GM12878 (cell line): ENCODE measurements around the gene HOXD10.

Experiments used
- HDGF ChIP-seq: fragments of 450-650 bp; IDR thresholded peaks from 2 replicates; pipeline ENCODE4 v1.6.1; 2016; ENCODE audit warnings: antibody characterized with exemption
- JUNB ChIP-seq: IDR thresholded peaks from 2 replicates; pipeline ENCODE4 v1.6.1; 2016; ENCODE audit warnings: antibody characterized with exemption, mild to moderate bottlenecking
- MYC ChIP-seq: IDR thresholded peaks from 2 replicates; pipeline ENCODE4 v1.6.1; 2011; ENCODE audit warnings: mild to moderate bottlenecking, low read length, moderate library complexity, inconsistent platforms; ENCODE audit not compliant: insufficient read depth, insufficient replicate concordance, insufficient read length, severe bottlenecking
- POLR2AphosphoS5 ChIP-seq: IDR thresholded peaks from 2 replicates; pipeline ENCODE4 v1.6.1; 2011; ENCODE audit warnings: mild to moderate bottlenecking, low read length, inconsistent platforms
- SIN3A ChIP-seq: IDR thresholded peaks from 2 replicates; pipeline ENCODE4 v1.6.1; 2012; ENCODE audit warnings: low read depth, low read length, improper control_type of control experiment
- TARDBP ChIP-seq: IDR thresholded peaks from 2 replicates; pipeline ENCODE4 v1.6.1; 2016; ENCODE audit warnings: borderline replicate concordance
- ZBED1 ChIP-seq: IDR thresholded peaks from 2 replicates; pipeline ENCODE4 v1.6.1; 2016; ENCODE audit warnings: borderline replicate concordance

- TF ChIP-seq SIN3A = no peak
- TF ChIP-seq HDGF = no peak
- no peak for TF ChIP-seq POLR2AphosphoS5
- TF ChIP-seq ZBED1 = no peak
- TF ChIP-seq TARDBP = no peak
- no peak for TF ChIP-seq MYC
- TF ChIP-seq JUNB = no peak
Observed at GRCh38 chr2:176082525-176082823, 34.1 kb upstream of the HOXD10 start.
